ENCODE results near the gene MRPS22.

Gene MRPS22

GRCh38 chr3:139308560-139308959 lies 35.3 kb upstream of the MRPS22 start:
- TF ChIP-seq, protein P1, sequence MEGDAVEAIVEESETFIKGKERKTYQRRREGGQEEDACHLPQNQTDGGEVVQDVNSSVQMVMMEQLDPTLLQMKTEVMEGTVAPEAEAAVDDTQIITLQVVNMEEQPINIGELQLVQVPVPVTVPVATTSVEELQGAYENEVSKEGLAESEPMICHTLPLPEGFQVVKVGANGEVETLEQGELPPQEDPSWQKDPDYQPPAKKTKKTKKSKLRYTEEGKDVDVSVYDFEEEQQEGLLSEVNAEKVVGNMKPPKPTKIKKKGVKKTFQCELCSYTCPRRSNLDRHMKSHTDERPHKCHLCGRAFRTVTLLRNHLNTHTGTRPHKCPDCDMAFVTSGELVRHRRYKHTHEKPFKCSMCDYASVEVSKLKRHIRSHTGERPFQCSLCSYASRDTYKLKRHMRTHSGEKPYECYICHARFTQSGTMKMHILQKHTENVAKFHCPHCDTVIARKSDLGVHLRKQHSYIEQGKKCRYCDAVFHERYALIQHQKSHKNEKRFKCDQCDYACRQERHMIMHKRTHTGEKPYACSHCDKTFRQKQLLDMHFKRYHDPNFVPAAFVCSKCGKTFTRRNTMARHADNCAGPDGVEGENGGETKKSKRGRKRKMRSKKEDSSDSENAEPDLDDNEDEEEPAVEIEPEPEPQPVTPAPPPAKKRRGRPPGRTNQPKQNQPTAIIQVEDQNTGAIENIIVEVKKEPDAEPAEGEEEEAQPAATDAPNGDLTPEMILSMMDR (IDR thresholded peaks at IDR 0.05; ENCODE audit: low read depth, low read length) = no peak
- peak overlapping the region; percentile 28; the same call in 1 of the 2 replicates for H3K27ac ChIP-seq
- no peak overlapping the region for H3K4me3 ChIP-seq (ENCODE audit: low read depth, low read length)
- no peaks in the 10 kb centered on the region for H3K27me3 ChIP-seq (ENCODE audit: insufficient read depth, low read depth, severe bottlenecking)
- no peaks in the 10 kb centered on the region for H3K36me3 ChIP-seq
- no peak for DNase-seq
- H3K9me3 ChIP-seq (ENCODE audit: severe bottlenecking) = no peaks in the 10 kb centered on the region

DNA sequence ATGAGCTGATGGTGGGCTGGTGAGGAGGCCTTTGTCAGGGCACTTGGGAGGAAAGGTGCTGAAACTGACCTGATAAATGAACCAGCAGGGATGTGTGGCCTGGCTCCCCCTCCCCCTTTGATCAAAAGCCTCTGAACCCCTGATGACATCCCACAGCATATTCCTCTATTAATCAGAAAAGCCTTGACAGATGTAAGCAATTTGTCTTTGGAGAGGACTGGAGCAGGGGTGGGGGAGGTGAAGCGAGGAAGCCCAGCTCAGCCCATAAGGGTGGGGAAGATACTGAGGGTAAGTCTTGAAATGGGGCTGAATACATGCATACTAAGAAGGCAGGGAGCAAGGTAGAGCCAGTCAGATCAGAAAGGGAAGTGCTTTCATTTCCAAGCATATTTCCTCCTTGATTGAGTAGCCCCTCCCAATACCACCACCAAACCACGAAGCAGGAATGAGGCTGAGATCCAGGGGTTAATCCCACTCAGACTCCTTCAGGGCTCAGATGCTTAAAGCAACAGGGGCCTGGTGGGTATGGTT lies 34.7 kb upstream of the MRPS22 start:
- no peaks in the 10 kb centered on the region for H3K36me3 ChIP-seq
- TF ChIP-seq, protein P1 (IDR thresholded peaks at IDR 0.05; ENCODE audit: low read depth, low read length) = no peak
- H3K4me3 ChIP-seq (ENCODE audit: low read depth, low read length) = no peak overlapping the region
- no peaks in the 10 kb centered on the region for H3K9me3 ChIP-seq (ENCODE audit: severe bottlenecking)
- H3K27ac ChIP-seq = peak overlapping the region; percentile 28; the same call in 1 of the 2 replicates
- no peak for DNase-seq
- no peaks in the 10 kb centered on the region for H3K27me3 ChIP-seq (ENCODE audit: insufficient read depth, low read depth, severe bottlenecking)

DNA sequence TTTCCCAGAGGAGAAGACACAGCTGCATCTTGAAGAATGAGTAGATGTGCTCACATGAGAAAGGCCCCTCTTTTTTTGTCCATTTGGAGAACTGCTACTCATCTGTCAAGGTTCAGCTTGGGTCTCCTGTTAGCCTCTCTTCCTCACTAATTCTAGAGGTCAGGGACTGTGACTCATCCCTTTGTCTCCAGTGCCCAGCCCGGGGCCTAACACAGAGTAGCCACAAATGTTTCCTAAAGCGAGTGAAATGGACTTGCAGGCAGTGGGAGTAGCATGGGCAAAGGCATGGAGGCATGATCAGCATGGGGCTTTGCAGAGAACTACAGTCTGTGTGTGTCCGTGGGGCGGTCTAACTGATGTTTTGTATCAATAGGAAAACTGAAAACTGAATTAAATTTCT lies 33.9 kb upstream of the MRPS22 start:
- H3K4me3 ChIP-seq (ENCODE audit: low read depth, low read length) = no peak overlapping the region
- H3K9me3 ChIP-seq (ENCODE audit: severe bottlenecking) = no peaks in the 10 kb centered on the region
- no peak for DNase-seq
- TF ChIP-seq, protein P1 (IDR thresholded peaks at IDR 0.05; ENCODE audit: low read depth, low read length) = no peak
- no peaks in the 10 kb centered on the region for H3K27me3 ChIP-seq (ENCODE audit: insufficient read depth, low read depth, severe bottlenecking)
- no peak overlapping the region for H3K27ac ChIP-seq
- H3K36me3 ChIP-seq = no peaks in the 10 kb centered on the region

DNA sequence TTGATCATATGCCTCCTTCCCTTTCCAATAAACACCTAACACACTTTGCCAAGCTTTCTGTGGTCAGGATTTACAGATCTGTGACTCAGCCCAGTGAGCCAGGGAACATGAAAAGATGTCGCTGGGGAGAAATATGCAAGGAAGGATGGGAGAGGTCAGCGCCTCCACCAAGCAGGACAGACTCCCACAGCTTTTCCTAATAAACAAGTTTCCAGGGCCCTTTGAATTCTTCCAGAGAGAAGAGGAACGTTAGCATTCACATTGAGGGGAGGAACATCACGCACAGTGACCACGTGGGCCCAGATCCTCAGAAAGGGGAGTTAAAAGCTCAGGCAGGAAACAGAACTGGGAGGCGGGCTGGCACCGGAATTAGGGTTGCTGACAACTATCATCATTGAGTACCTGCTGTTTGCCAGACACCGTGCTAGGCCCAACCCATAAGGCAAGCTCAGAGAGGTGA lies 33.3 kb upstream of the MRPS22 start:
- DNase-seq = no peak

GRCh38 chr3:139311557-139311956 lies 32.3 kb upstream of the MRPS22 start:
- TF ChIP-seq, protein P1 (IDR thresholded peaks at IDR 0.05; ENCODE audit: low read depth, low read length) = no peak
- H3K27ac ChIP-seq = no peak overlapping the region
- no peak overlapping the region for H3K4me3 ChIP-seq (ENCODE audit: low read depth, low read length)
- no peaks in the 10 kb centered on the region for H3K36me3 ChIP-seq
- no peak for DNase-seq
- H3K9me3 ChIP-seq (ENCODE audit: severe bottlenecking) = no peaks in the 10 kb centered on the region
- H3K27me3 ChIP-seq (ENCODE audit: insufficient read depth, low read depth, severe bottlenecking) = no peaks in the 10 kb centered on the region

More for the DNA sequence above, 33.3 kb upstream of the MRPS22 start:
- Histone ChIP-seq H3K36me3 (no peaks in the 10 kb centered on the region), H3K4me3 (ENCODE audit: low read depth, low read length) (no peak overlapping the region), H3K27me3 (ENCODE audit: insufficient read depth, low read depth, severe bottlenecking) (no peaks in the 10 kb centered on the region), H3K9me3 (ENCODE audit: severe bottlenecking) (no peaks in the 10 kb centered on the region), H3K27ac (no peak overlapping the region)
- TF ChIP-seq, protein P1 (IDR thresholded peaks at IDR 0.05; ENCODE audit: low read depth, low read length) = no peak

GRCh38 chr3:139312416-139312815 lies 31.4 kb upstream of the MRPS22 start:
- TF ChIP-seq, protein P1 (IDR thresholded peaks at IDR 0.05; ENCODE audit: low read depth, low read length) = no peak
- no peak for DNase-seq
- no peaks in the 10 kb centered on the region for H3K27me3 ChIP-seq (ENCODE audit: insufficient read depth, low read depth, severe bottlenecking)
- no peaks in the 10 kb centered on the region for H3K36me3 ChIP-seq
- H3K9me3 ChIP-seq (ENCODE audit: severe bottlenecking) = no peaks in the 10 kb centered on the region
- H3K4me3 ChIP-seq (ENCODE audit: low read depth, low read length) = no peak overlapping the region
- no peak overlapping the region for H3K27ac ChIP-seq

Measured in WERI-Rb-1 (cell line).